Inflammatory macrophage treated with lipopolysaccharide for 1 hour (primary cell): ENCODE results near the gene POLE.

ENCODE experiments used
- DNase-seq, 2 donors: peaks; one replicate each; pipeline ENCODE4 v3.0.0-alpha.2; 2020 to 2022

The POLE gene

GRCh38 chr12:132687211-132688164, at the start of gene POLE, which contains the start of gene PXMP2:
TSS of gene POLE (minus strand) at chr12:132687342. CDS start at chr12:132687315, 27 bp downstream.
TSS of gene PXMP2 (plus strand) at chr12:132687587. CDS start at chr12:132687671, 84 bp downstream.
- DNase-seq = peak; percentile 93 to 98

- DNase-seq = no peak
These were observed 49.8 kb upstream of the POLE start for GRCh38 chr12:132736913-132737312.

- no peak for DNase-seq
These were observed 49.2 kb upstream of the POLE start for GRCh38 chr12:132736378-132736777.

- DNase-seq = no peak
These were observed 48.4 kb upstream of the POLE start for GRCh38 chr12:132735496-132735895.

- DNase-seq = no peak
These were observed 47.1 kb upstream of the POLE start for GRCh38 chr12:132734206-132734605.

- no peak for DNase-seq
These were observed 44.4 kb upstream of the POLE start for GRCh38 chr12:132731574-132731973.

- DNase-seq = no peak
These were observed 43.2 kb upstream of the POLE start for GRCh38 chr12:132730353-132730752.

GRCh38 chr12:132729541-132730320, 42.6 kb upstream of the POLE start:
- peak; percentile 24 to 38 for DNase-seq

GRCh38 chr12:132728502-132728901, 41.4 kb upstream of the POLE start:
- DNase-seq = no peak

GRCh38 chr12:132727091-132727794, 40.1 kb upstream of the POLE start:
- no peak for DNase-seq

GRCh38 chr12:132726386-132726785, 39.2 kb upstream of the POLE start:
- DNase-seq = no peak

GRCh38 chr12:132724506-132725241, 37.5 kb upstream of the POLE start:
- DNase-seq = no peak

GRCh38 chr12:132723764-132724140, 36.6 kb upstream of the POLE start:
- DNase-seq = no peak

GRCh38 chr12:132723015-132723763, 36.0 kb upstream of the POLE start:
- peak in 1 of 2 donors; percentile 57 for DNase-seq

GRCh38 chr12:132720606-132721345, 33.6 kb upstream of the POLE start:
- no peak for DNase-seq

- DNase-seq = no peak
These were observed 32.8 kb upstream of the POLE start for GRCh38 chr12:132719954-132720324.

- no peak for DNase-seq
These were observed 32.2 kb upstream of the POLE start for GRCh38 chr12:132719141-132719953.

GRCh38 chr12:132718644-132719043, 31.5 kb upstream of the POLE start:
- DNase-seq = no peak

- no peak for DNase-seq
These were observed 30.6 kb upstream of the POLE start for GRCh38 chr12:132717531-132718387.
